NCI-H510A (cell line): Measurements from ENCODE around the gene GLO1.
A peak's percentile ranks its signal among the peaks of the same experiment; 100 is the strongest.

Source experiments
- DNase-seq: peaks from one replicate; lab custom pipeline; 2025; lab: John Stamatoyannopoulos, UW

The GLO1 gene

GRCh38 chr6:38671885-38672467 is 31.0 kb downstream of the GLO1 start:
- DNase-seq: no peak

DNA sequence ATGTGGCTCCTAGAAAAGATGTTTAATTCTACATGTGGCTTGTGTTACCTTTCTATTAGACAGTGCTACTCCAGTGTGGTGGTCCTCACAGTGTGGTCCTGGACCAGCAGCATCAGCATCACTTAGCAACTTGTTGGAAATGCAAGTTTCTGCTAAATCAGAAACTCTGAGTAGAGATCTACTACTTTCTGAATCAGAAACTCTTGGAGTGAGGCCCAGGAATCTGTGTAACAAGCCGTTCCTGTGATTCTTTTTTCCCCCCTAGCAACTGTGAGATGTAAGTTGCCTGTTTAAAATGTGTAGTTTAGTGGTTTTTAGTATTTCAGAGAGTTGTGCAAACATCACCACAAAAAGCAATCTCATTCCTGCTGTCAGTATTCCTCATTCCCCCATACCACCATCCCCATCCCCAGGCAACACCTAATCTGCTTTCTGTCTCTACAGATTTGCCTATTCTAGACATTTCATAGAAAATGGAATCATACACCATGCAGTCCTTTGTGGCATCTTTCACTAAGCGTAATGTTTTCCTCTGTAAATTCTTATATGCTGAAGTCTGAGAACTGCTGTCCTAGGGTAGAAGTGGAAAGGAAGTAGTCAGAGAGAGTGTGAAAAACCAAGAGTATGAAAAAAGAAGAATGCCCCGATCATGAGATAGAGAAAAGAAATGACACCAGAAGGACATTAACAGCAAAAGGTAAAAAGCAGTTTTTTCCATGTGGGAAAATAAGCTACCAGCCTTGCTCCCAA is 44.4 kb downstream of the GLO1 start:
- DNase-seq: no peak

DNA sequence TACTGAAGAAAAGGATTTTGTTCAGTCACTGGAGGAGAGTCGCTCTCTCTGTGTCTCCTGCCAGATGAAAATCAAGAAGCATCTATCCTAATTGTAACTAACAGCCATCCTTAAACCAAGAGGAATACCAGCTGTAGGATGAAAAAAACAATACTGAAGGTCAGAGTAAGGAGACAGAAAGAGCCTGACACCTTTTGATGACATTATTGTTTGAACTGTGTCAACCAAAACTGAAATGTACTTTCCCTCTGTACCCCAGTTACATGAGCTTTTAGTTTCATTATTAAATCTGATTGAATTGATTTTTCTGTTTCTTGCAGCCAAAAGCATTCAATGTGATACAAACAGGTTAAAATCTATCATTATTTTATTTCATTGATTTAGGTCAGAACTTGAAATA is 46.0 kb downstream of the GLO1 start:
- no peak for DNase-seq

DNA sequence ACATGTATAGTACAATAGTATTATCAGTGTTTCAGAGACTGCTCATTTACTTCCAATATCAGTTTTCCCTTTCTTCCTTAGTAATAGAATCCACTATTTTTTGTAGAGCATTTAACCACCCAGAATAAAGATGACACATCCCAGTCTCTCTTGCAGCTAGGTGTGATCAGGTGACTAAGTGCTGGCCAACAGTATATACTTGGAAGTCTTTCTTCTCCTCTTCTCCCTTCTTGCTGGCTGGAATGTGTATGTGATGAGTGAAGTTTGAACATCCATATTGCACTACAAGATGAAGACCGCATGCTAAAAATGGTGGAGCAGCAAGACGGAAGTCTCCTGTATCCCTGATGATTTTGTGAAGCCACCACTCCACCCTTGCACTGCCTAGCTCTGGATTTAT is 48.7 kb downstream of the GLO1 start:
- DNase-seq: no peak

DNA sequence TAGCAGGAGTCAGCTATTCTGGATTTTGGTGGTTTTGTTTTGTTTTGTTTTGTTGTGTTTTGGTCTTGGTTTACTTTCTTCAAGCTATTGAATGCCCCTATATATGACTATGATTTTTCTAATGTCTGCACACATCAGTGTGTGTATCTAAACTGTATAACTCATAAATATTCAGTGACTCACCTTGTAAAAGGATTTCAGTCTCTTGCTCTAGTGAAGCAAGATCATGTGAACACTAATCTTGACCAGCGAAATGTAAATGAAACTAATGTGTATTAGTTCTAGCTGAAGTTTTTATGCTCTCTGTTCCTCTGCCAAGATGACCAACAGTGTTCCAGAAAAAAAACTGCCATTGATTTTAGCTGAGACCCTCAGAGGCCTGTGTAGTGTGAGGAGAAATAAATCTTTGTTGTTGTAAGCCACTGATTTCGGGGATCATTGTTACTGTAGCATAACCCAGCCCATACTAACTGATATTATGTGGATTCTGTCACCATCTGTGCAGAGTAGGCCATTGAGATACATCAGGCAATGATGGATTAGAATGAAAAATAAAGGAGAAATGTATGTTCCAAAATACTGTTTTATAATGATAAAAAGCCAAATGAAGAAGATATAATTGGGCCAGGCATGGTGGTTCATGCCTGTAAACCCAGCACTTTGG is 51.7 kb downstream of the GLO1 start:
- DNase-seq: no peak

DNA sequence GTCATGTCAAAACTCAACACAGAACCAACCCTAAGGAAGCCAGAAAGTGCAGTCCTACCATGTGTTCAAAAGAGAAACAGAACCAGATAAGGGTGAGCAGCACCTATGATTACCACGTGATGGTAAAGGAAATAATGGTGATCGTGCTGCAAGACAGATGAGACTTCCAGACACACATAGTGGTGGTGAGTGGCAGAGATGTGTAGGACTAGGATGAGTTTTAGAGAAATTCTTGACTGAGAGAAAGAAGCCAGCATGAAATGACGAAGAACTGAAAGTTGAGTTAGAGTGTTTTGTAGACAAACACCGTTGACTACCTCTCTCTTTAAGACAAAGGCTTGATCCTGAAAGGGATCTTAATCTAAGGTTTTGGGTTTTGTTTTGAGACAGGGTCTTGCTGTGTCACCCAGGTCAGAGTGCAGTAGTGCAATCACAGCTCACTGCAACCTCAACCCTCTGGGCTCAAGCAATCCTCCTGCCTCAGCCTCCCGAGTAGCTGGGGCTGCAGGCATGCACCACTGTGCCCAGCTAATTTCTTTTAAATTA is 52.7 kb downstream of the GLO1 start:
- DNase-seq: no peak

DNA sequence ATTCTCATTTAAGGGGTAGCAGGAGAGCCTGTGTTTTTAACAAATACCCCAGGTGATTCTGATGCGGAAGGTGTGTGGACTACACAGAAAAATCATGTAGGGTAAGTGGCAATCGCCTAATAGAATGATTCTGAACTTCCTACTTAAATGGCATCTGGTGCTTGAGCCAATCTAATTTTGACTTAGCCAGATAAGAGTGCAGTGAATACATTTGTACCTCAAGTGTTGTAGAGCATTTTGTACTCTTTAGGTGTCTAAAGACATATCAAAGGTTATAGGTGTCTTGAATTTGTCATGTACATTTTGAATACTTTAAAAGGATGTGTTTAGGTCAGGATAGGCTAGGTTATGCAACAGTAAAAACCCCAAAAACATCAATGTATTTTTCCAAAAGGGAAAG is 53.2 kb downstream of the GLO1 start:
- no peak for DNase-seq

DNA sequence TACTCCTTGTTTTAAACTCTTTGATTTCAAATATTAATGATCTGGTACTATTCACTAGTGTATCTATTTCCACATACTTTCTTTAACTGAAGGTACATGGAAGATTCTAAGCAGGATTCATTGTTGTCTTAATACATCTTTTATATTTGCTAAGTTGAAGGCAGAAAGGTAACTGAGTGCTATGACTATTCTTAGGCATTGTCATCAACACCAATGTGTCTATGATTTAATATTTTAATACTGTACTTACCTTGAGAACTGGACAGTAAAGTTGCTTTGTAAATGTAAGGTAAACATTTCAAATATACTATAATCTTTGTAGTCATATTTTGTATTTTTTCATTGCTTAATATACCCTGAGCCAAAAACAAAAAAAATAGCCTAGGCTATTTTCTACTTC is 54.3 kb downstream of the GLO1 start:
- no peak for DNase-seq

GRCh38 chr6:38646166-38646878 is 56.6 kb downstream of the GLO1 start:
- no peak for DNase-seq

GRCh38 chr6:38644951-38645350 is 58.0 kb downstream of the GLO1 start:
- DNase-seq: no peak

- no peak for DNase-seq
Observed at GRCh38 chr6:38640216-38640909, 62.6 kb downstream of the GLO1 start.

GRCh38 chr6:38639498-38640215 is 63.3 kb downstream of the GLO1 start, which contains the start of gene BTBD9:
BTBD9 (minus strand) TSS chr6:38639929.
- peak; percentile 86 for DNase-seq

DNA sequence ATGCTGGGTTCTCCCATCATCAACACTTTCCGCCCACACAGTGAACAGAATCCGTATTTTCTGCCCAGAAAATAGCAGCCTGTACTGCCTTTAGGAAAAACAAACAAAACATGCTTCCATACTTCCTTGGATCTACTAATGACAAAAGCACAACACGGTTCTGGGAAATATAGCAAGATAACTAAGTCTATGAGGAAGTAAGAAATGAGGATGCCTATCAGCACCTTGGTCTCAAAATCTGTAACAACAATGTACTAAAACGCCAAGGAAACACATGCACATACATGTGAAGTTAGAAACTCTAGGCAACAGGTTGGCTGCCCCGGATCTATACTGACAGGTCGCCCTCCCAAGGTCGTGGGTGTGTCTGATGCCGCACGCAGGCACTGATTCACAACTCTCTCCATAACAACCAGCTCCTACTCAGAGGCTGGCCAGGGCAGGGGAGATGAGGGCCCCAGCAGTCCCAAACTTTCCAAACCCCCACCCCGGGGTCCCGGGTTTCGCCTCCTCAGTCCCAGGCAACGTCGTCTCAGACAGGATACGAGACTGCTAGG is 63.9 kb downstream of the GLO1 start:
- DNase-seq: peak; percentile 26

DNA sequence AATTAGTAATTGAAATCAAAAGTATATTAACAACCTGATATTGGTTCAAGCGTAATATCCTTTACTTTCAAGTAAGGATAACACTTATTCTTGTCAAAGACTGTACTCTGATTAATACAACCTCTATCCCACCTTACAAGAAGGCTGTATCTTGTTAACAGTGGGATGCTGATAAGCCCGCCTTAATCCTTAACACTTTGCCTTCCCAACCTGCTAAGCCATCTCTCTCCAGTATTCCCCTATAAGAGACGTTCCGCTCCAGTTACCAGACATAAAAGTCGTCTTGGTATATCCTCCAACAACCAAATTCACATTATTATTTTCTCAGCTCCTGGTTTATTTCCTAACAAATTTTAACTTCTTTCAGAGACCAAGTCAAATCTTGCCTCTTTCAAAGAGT is 65.2 kb downstream of the GLO1 start:
- no peak for DNase-seq

DNA sequence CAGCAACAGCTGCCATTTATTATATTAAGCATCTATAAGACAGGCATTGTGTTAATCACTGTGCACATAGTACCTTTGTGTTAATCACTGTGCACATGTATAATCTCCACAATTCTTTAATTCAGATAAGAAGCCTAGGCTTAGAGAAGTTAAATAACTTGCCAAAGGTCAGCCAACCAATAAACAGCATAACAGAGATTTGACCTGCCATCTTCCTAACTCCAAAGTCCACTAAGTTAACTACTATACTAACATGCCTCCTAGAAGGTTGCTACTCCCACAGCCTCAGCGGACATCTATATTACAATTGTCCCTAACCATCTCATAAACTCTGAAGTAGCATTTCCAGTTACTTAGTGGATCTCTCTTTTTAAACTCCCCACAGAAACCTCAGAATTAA is 66.9 kb downstream of the GLO1 start:
- DNase-seq: no peak

DNA sequence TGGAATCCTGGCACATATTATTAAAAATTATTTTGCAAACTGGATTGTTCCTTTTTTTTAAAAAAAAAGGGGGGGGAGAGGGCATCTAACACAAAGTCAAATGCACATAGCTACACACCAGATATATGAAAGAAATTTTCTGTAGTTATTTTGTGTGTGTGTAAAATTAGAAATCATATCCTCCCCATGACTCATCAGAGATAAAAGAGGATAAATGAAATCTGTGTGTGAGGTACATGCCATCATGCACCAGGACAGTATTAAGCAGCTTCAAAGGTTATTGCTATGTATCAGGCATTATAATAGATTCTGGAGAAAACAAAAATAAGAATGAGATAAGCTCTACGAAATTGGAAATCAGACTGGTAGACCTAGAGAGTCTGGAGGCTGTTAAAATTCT is 68.4 kb downstream of the GLO1 start:
- DNase-seq: no peak

- DNase-seq: no peak
Observed at GRCh38 chr6:38632490-38632889, 70.5 kb downstream of the GLO1 start.

GRCh38 chr6:38631186-38631783 is 71.7 kb downstream of the GLO1 start:
- no peak for DNase-seq
